K562 (cell line): ENCODE results near the gene BLOC1S4. TPM values are rescaled to one million over a fixed set of nuclear protein-coding genes. Genes with fewer than 3 reads are reported as not detected.

Experiments
- ADNP ChIP-seq: fragments of 200-800 bp; sonication (Bioruptor generic); IDR thresholded peaks from 2 replicates; pipeline ENCODE4 v1.6.1; 2016; ENCODE audit warnings: missing genetic modification characterization, missing compliant biosample characterization
- BCOR ChIP-seq: fragments of 450-650 bp; IDR thresholded peaks from 2 replicates; pipeline ENCODE4 v1.6.1; 2016
- CHD1 ChIP-seq: fragments of 200-600 bp; sonication (generic); IDR thresholded peaks from one replicate; pipeline ENCODE4 v1.6.1; 2012; ENCODE audit warnings: mild to moderate bottlenecking, moderate library complexity, low read length, inconsistent platforms
- GATA2 ChIP-seq: sonication (generic); formaldehyde crosslinking; IDR thresholded peaks from 2 replicates; pipeline ENCODE4 v1.4.0; 2020; ENCODE audit warnings: mild to moderate bottlenecking, missing genetic modification reagents
- HMG20B ChIP-seq: fragments of 250-450 bp; sonication (Bioruptor Pico); IDR thresholded peaks from 2 replicates; pipeline ENCODE4 v1.5.0; 2021; ENCODE audit warnings: mild to moderate bottlenecking
- MYBL2 ChIP-seq, 2 experiments: fragments of 450-650 bp in 1 of 2; sonication (generic) in 1 of 2; formaldehyde crosslinking in 1 of 2; IDR thresholded peaks; 2 replicates each; pipeline versions ENCODE4 v1.6.1 to v1.8.1; 2017 to 2022; ENCODE audit warnings: borderline replicate concordance in 1 of 2, inconsistent platforms in 1 of 2, low read depth in 1 of 2, mild to moderate bottlenecking in 1 of 2, missing genetic modification reagents in 1 of 2, moderate library complexity in 1 of 2
- TCF3 ChIP-seq: sonication (generic); formaldehyde crosslinking; IDR thresholded peaks from 2 replicates; pipeline ENCODE4 v1.4.0; 2020; ENCODE audit warnings: mild to moderate bottlenecking, missing genetic modification reagents
- YBX1 ChIP-seq: fragments of 450-650 bp; IDR thresholded peaks from 2 replicates; pipeline ENCODE4 v1.7.1; 2016; ENCODE audit warnings: mild to moderate bottlenecking
- ZNF24 ChIP-seq: fragments of 450-650 bp; IDR thresholded peaks from 2 replicates; pipeline ENCODE4 v1.6.1; 2016
- ZNF696 ChIP-seq: fragments of 250-450 bp; sonication (Bioruptor Pico); conservative IDR thresholded peaks from 2 replicates; pipeline ENCODE4 v1.4.0; 2020; ENCODE audit warnings: mild to moderate bottlenecking, moderate library complexity
- ZNF766 ChIP-seq: fragments of 200-800 bp; sonication (Bioruptor generic); conservative IDR thresholded peaks from 2 replicates; pipeline ENCODE4 v1.6.1; 2016; ENCODE audit warnings: missing genetic modification characterization, missing compliant biosample characterization
- polyA plus RNA-seq, 8 experiments: library from polyadenylated mRNA; depleted of rRNA in 4 of 8; stranded (reverse) in 5 of 8; unstranded in 3 of 8; fragments of >200 nt; fragmentation: Nextera tagmentation in 2 of 8; fragmentation: Illumina TruSeq in 1 of 8; extraction: Ambion mirVana in 2 of 8; extraction: Trizol in 1 of 8; gene quantifications; 2 replicates each; pipeline versions ENCODE4 v1.2.1 to v1.2.3, GENCODE V29; 2011 to 2014; ENCODE audit warnings: inconsistent platforms in 1 of 8, missing spikeins in 1 of 8
- total RNA-seq, 7 experiments: library from RNA; depleted of rRNA in 6 of 7; stranded (reverse); fragments of >200 nt in 6 of 7; fragmentation: Illumina TruSeq in 2 of 7; extraction: Trizol in 2 of 7; gene quantifications; 2 replicates each; pipeline versions ENCODE4 v1.2.1 to v1.2.3, GENCODE V29; 2011 to 2021; ENCODE audit warnings: low replicate concordance in 1 of 7
- TF ChIP-seq, protein P1 (sequence below): fragments of 450-650 bp; IDR thresholded peaks from 2 replicates; pipeline ENCODE4 v1.6.1; 2017; ENCODE audit warnings: antibody characterized with exemption, mild to moderate bottlenecking
- TF ChIP-seq, protein P2 (sequence below): sonication (generic); formaldehyde crosslinking; IDR thresholded peaks from 2 replicates; pipeline ENCODE4 v1.8.0; 2022; ENCODE audit warnings: mild to moderate bottlenecking, missing genetic modification reagents
- TF ChIP-seq, protein P3 (sequence below), 2 experiments: fragments of 250-450 bp in 1 of 2; fragments of 450-650 bp in 1 of 2; sonication (Bioruptor Pico) in 1 of 2; IDR thresholded peaks; 2 replicates each; pipeline versions ENCODE4 v1.6.1 to v1.8.0; 2016 to 2021; ENCODE audit warnings: mild to moderate bottlenecking in 2 of 2, moderate library complexity in 2 of 2, missing compliant biosample characterization in 1 of 2, missing genetic modification characterization in 1 of 2
- TF ChIP-seq, protein P4 (sequence below), 2 experiments: fragments of 200-800 bp in 1 of 2; sonication (Bioruptor generic) in 1 of 2; sonication (generic) in 1 of 2; formaldehyde crosslinking in 1 of 2; IDR thresholded peaks in 1 of 2; conservative IDR thresholded peaks in 1 of 2; 2 replicates each; pipeline versions ENCODE4 v1.5.0 to v1.6.1; 2016 to 2020; ENCODE audit warnings: missing compliant biosample characterization in 1 of 2, missing genetic modification characterization in 1 of 2, missing genetic modification reagents in 1 of 2
- TF ChIP-seq, protein P5 (sequence below): sonication (generic); formaldehyde crosslinking; IDR thresholded peaks from 2 replicates; pipeline ENCODE4 v1.9.0; 2022; ENCODE audit warnings: mild to moderate bottlenecking, missing genetic modification reagents

BLOC1S4 gene
- total and polyA plus RNA-seq, 9 of the 15 experiments (the other 6 are each of a cell fraction or from before 2014, with no cell fraction given), result 3.1 to 31.6 (median 11.2) TPM

DNA sequence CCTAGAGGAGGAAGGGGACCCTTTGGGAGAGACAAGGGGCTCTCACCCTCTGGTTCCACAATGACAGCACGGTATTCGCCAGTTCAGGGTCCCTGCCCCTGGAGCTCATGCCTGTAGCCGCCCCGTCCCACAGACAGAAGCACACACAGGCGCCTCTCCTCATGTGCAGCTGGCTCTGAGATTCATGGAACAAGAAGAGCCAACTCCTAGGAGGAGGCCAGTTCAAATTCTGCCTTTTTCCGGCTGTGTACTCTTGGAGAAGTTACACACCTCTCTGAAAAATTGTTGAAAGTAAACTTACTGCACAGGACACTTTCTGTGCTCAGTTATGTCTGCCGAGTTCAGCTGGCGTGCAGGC is 15.3 kb downstream of the BLOC1S4 start (continued):
- TF ChIP-seq, protein P1, sequence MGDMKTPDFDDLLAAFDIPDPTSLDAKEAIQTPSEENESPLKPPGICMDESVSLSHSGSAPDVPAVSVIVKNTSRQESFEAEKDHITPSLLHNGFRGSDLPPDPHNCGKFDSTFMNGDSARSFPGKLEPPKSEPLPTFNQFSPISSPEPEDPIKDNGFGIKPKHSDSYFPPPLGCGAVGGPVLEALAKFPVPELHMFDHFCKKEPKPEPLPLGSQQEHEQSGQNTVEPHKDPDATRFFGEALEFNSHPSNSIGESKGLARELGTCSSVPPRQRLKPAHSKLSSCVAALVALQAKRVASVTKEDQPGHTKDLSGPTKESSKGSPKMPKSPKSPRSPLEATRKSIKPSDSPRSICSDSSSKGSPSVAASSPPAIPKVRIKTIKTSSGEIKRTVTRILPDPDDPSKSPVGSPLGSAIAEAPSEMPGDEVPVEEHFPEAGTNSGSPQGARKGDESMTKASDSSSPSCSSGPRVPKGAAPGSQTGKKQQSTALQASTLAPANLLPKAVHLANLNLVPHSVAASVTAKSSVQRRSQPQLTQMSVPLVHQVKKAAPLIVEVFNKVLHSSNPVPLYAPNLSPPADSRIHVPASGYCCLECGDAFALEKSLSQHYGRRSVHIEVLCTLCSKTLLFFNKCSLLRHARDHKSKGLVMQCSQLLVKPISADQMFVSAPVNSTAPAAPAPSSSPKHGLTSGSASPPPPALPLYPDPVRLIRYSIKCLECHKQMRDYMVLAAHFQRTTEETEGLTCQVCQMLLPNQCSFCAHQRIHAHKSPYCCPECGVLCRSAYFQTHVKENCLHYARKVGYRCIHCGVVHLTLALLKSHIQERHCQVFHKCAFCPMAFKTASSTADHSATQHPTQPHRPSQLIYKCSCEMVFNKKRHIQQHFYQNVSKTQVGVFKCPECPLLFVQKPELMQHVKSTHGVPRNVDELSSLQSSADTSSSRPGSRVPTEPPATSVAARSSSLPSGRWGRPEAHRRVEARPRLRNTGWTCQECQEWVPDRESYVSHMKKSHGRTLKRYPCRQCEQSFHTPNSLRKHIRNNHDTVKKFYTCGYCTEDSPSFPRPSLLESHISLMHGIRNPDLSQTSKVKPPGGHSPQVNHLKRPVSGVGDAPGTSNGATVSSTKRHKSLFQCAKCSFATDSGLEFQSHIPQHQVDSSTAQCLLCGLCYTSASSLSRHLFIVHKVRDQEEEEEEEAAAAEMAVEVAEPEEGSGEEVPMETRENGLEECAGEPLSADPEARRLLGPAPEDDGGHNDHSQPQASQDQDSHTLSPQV, result peak; percentile 7; the same call in 1 of the 2 replicates
- TF ChIP-seq ADNP (peak; percentile 50; the same call in 1 of the 2 replicates), YBX1 (no peak), CHD1 (no peak), HMG20B (CRISPR knock-in tag) (no peak), ZNF766 (CRISPR knock-in tag) (no peak), MYBL2 (IDR thresholded peaks at IDR 0.05; ENCODE audit: low read depth) (no peak), MYBL2 (CRISPR knock-in tag; IDR thresholded peaks at IDR 0.05; ENCODE audit: borderline replicate concordance) (no peak), ZNF24 (no peak), TCF3 (CRISPR knock-in tag) (no peak), ZNF696 (CRISPR knock-in tag) (no peak), BCOR (0 out of 2 replicates have a peak, but pooled peaks have one; percentile 16), GATA2 (no peak)
- TF ChIP-seq, protein P2, sequence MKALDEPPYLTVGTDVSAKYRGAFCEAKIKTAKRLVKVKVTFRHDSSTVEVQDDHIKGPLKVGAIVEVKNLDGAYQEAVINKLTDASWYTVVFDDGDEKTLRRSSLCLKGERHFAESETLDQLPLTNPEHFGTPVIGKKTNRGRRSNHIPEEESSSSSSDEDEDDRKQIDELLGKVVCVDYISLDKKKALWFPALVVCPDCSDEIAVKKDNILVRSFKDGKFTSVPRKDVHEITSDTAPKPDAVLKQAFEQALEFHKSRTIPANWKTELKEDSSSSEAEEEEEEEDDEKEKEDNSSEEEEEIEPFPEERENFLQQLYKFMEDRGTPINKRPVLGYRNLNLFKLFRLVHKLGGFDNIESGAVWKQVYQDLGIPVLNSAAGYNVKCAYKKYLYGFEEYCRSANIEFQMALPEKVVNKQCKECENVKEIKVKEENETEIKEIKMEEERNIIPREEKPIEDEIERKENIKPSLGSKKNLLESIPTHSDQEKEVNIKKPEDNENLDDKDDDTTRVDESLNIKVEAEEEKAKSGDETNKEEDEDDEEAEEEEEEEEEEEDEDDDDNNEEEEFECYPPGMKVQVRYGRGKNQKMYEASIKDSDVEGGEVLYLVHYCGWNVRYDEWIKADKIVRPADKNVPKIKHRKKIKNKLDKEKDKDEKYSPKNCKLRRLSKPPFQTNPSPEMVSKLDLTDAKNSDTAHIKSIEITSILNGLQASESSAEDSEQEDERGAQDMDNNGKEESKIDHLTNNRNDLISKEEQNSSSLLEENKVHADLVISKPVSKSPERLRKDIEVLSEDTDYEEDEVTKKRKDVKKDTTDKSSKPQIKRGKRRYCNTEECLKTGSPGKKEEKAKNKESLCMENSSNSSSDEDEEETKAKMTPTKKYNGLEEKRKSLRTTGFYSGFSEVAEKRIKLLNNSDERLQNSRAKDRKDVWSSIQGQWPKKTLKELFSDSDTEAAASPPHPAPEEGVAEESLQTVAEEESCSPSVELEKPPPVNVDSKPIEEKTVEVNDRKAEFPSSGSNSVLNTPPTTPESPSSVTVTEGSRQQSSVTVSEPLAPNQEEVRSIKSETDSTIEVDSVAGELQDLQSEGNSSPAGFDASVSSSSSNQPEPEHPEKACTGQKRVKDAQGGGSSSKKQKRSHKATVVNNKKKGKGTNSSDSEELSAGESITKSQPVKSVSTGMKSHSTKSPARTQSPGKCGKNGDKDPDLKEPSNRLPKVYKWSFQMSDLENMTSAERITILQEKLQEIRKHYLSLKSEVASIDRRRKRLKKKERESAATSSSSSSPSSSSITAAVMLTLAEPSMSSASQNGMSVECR (CRISPR knock-in tag), result 0 out of 2 replicates have a peak, but pooled peaks have one; percentile 42
- TF ChIP-seq, protein P3, sequence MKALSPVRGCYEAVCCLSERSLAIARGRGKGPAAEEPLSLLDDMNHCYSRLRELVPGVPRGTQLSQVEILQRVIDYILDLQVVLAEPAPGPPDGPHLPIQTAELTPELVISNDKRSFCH (CRISPR knock-in tag; IDR thresholded peaks at IDR 0.05), result no peak
- TF ChIP-seq, protein P3 (tag; IDR thresholded peaks at IDR 0.05), result 0 out of 2 replicates have a peak, but pooled peaks have one; percentile 1
- TF ChIP-seq, protein P4, sequence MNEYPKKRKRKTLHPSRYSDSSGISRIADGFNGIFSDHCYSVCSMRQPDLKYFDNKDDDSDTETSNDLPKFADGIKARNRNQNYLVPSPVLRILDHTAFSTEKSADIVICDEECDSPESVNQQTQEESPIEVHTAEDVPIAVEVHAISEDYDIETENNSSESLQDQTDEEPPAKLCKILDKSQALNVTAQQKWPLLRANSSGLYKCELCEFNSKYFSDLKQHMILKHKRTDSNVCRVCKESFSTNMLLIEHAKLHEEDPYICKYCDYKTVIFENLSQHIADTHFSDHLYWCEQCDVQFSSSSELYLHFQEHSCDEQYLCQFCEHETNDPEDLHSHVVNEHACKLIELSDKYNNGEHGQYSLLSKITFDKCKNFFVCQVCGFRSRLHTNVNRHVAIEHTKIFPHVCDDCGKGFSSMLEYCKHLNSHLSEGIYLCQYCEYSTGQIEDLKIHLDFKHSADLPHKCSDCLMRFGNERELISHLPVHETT (CRISPR knock-in tag; conservative IDR thresholded peaks at IDR 0.05 in 1 of 2, IDR thresholded peaks at IDR 0.05 in 1 of 2), result no peak
- TF ChIP-seq, protein P5, sequence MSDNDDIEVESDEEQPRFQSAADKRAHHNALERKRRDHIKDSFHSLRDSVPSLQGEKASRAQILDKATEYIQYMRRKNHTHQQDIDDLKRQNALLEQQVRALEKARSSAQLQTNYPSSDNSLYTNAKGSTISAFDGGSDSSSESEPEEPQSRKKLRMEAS (CRISPR knock-in tag), result 0 out of 2 replicates have a peak, but pooled peaks have one; percentile 3
